Measurements from ENCODE around the gene RFK. TPM values are rescaled to one million over a fixed set of nuclear protein-coding genes. Genes with fewer than 3 reads are reported as not detected.

The RFK gene
- total RNA-seq, 1 donor from 2014 or later, result 26.8 TPM

GRCh38 chr9:76433836-76434235 lies 39.6 kb upstream of the RFK start:
- peak overlapping the region; percentile 41 for H3K9ac ChIP-seq (ENCODE audit: low read length)
- H3K4me2 ChIP-seq (ENCODE audit: low read length), result peak overlapping the region; percentile 70
- H3K4me3 ChIP-seq (ENCODE audit: insufficient read depth, low read depth, low read length), result no peak overlapping the region
- Mint-ChIP-seq H3K4me3 (ENCODE audit: unreplicated experiment) (no peak overlapping the region), H3K9me3 (ENCODE audit: unreplicated experiment) (no peaks in the 10 kb centered on the region), H3K27me3 (ENCODE audit: low read depth, unreplicated experiment) (no peaks in the 10 kb centered on the region), H3K36me3 (ENCODE audit: low read depth, unreplicated experiment) (no peaks in the 10 kb centered on the region), H3K27ac (ENCODE audit: unreplicated experiment) (no peak overlapping the region), H3K4me1 (ENCODE audit: low read depth, unreplicated experiment) (peaks cover 6% of the 10 kb centered on the region)
- no peaks in the 10 kb centered on the region for H3K79me2 ChIP-seq (ENCODE audit: insufficient read depth, low read length)
- H3K27ac ChIP-seq (ENCODE audit: low read depth, low read length), result peak overlapping the region; percentile 44
- DNase-seq (ENCODE audit: low read depth), result peak; percentile 72
- no peaks in the 10 kb centered on the region for H3K27me3 ChIP-seq (ENCODE audit: insufficient read depth, low read length)
- H3K4me1 ChIP-seq (ENCODE audit: insufficient read depth, low read length), result peaks cover 14% of the 10 kb centered on the region
- no peak for FAIRE-seq
- no peaks in the 10 kb centered on the region for H3K36me3 ChIP-seq (ENCODE audit: insufficient read depth, low read length)
- TF ChIP-seq EZH2 (IDR thresholded peaks at IDR 0.05; ENCODE audit: insufficient read depth, low read length) (no peak), CTCF (IDR thresholded peaks at IDR 0.05; ENCODE audit: insufficient read depth, low read depth, low read length) (no peak)
- H3K9me3 ChIP-seq (ENCODE audit: insufficient read depth, low read depth, low read length), result no peaks in the 10 kb centered on the region
- peak overlapping the region; percentile 45 for H2AFZ ChIP-seq (ENCODE audit: low read depth, low read length)
- H4K20me1 ChIP-seq (ENCODE audit: insufficient read depth, low read length), result no peaks in the 10 kb centered on the region

GRCh38 chr9:76433406-76433805 lies 39.2 kb upstream of the RFK start:
- Histone ChIP-seq H3K9me3 (ENCODE audit: insufficient read depth, low read depth, low read length) (no peaks in the 10 kb centered on the region), H2AFZ (ENCODE audit: low read depth, low read length) (peak overlapping the region; percentile 45), H3K4me1 (ENCODE audit: insufficient read depth, low read length) (peaks cover 14% of the 10 kb centered on the region), H3K4me3 (ENCODE audit: insufficient read depth, low read depth, low read length) (no peak overlapping the region), H3K4me2 (ENCODE audit: low read length) (peak overlapping the region; percentile 70), H3K27me3 (ENCODE audit: insufficient read depth, low read length) (no peaks in the 10 kb centered on the region), H4K20me1 (ENCODE audit: insufficient read depth, low read length) (no peaks in the 10 kb centered on the region), H3K9ac (ENCODE audit: low read length) (peak overlapping the region; percentile 41), H3K36me3 (ENCODE audit: insufficient read depth, low read length) (no peaks in the 10 kb centered on the region), H3K27ac (ENCODE audit: low read depth, low read length) (peak overlapping the region; percentile 44), H3K79me2 (ENCODE audit: insufficient read depth, low read length) (no peaks in the 10 kb centered on the region)
- H3K9me3 Mint-ChIP-seq (ENCODE audit: unreplicated experiment), result no peaks in the 10 kb centered on the region
- FAIRE-seq (no peak), DNase-seq (ENCODE audit: low read depth) (no peak)
- no peaks in the 10 kb centered on the region for H3K36me3 Mint-ChIP-seq (ENCODE audit: low read depth, unreplicated experiment)
- no peak for TF ChIP-seq CTCF (IDR thresholded peaks at IDR 0.05; ENCODE audit: insufficient read depth, low read depth, low read length)
- no peak for TF ChIP-seq EZH2 (IDR thresholded peaks at IDR 0.05; ENCODE audit: insufficient read depth, low read length)
- H3K27me3 Mint-ChIP-seq (ENCODE audit: low read depth, unreplicated experiment), result no peaks in the 10 kb centered on the region
- peaks cover 6% of the 10 kb centered on the region for H3K4me1 Mint-ChIP-seq (ENCODE audit: low read depth, unreplicated experiment)
- no peak overlapping the region for H3K4me3 Mint-ChIP-seq (ENCODE audit: unreplicated experiment)
- H3K27ac Mint-ChIP-seq (ENCODE audit: unreplicated experiment), result no peak overlapping the region

GRCh38 chr9:76431601-76432000 lies 37.4 kb upstream of the RFK start:
- Histone ChIP-seq H3K4me1 (ENCODE audit: insufficient read depth, low read length) (peaks cover 14% of the 10 kb centered on the region), H3K4me2 (ENCODE audit: low read length) (no peak overlapping the region), H3K27me3 (ENCODE audit: insufficient read depth, low read length) (no peaks in the 10 kb centered on the region), H3K27ac (ENCODE audit: low read depth, low read length) (no peak overlapping the region), H3K79me2 (ENCODE audit: insufficient read depth, low read length) (no peaks in the 10 kb centered on the region), H3K9ac (ENCODE audit: low read length) (no peak overlapping the region), H2AFZ (ENCODE audit: low read depth, low read length) (no peak overlapping the region), H4K20me1 (ENCODE audit: insufficient read depth, low read length) (no peaks in the 10 kb centered on the region), H3K36me3 (ENCODE audit: insufficient read depth, low read length) (no peaks in the 10 kb centered on the region), H3K4me3 (ENCODE audit: insufficient read depth, low read depth, low read length) (no peak overlapping the region), H3K9me3 (ENCODE audit: insufficient read depth, low read depth, low read length) (no peaks in the 10 kb centered on the region)
- DNase-seq (ENCODE audit: low read depth) (no peak), FAIRE-seq (no peak)
- H3K4me1 Mint-ChIP-seq (ENCODE audit: low read depth, unreplicated experiment), result peaks cover 6% of the 10 kb centered on the region
- no peaks in the 10 kb centered on the region for H3K36me3 Mint-ChIP-seq (ENCODE audit: low read depth, unreplicated experiment)
- no peaks in the 10 kb centered on the region for H3K9me3 Mint-ChIP-seq (ENCODE audit: unreplicated experiment)
- H3K4me3 Mint-ChIP-seq (ENCODE audit: unreplicated experiment), result no peak overlapping the region
- no peak for TF ChIP-seq EZH2 (IDR thresholded peaks at IDR 0.05; ENCODE audit: insufficient read depth, low read length)
- no peak for TF ChIP-seq CTCF (IDR thresholded peaks at IDR 0.05; ENCODE audit: insufficient read depth, low read depth, low read length)
- no peak overlapping the region for H3K27ac Mint-ChIP-seq (ENCODE audit: unreplicated experiment)
- no peaks in the 10 kb centered on the region for H3K27me3 Mint-ChIP-seq (ENCODE audit: low read depth, unreplicated experiment)
